ENCODE results near the gene SMCO2. TPM values are rescaled to one million over a fixed set of nuclear protein-coding genes. Genes with fewer than 3 reads are reported as not detected.

SMCO2 gene
- total RNA-seq, 6 experiments from 2014 or later, result not detected

DNA sequence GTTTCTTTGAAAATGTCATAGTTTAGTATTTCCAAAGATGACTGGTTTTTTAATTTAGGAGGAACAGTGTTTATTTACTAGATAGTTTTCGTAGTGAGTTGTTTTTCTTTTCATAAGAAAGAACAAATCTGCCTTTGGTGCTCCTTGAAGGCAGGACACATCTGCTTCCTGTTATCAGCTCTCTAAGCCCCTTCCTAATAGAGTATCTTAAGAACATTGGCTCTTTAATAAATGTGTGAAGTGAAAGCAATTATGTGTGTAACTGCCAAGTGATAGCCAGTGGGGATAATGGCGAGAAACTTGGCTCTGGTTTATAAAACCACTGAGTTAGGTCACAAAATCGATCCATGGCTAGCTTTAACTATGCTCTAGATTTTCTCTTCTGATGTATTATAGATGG is 54.0 kb downstream of the SMCO2 start:
- H3K27me3 Mint-ChIP-seq (ENCODE audit: insufficient read depth), result no peaks in the 10 kb centered on the region
- peaks cover 16% of the 10 kb centered on the region for H3K4me1 Mint-ChIP-seq (ENCODE audit: low read depth)
- H3K4me3 Mint-ChIP-seq, result no peak overlapping the region

DNA sequence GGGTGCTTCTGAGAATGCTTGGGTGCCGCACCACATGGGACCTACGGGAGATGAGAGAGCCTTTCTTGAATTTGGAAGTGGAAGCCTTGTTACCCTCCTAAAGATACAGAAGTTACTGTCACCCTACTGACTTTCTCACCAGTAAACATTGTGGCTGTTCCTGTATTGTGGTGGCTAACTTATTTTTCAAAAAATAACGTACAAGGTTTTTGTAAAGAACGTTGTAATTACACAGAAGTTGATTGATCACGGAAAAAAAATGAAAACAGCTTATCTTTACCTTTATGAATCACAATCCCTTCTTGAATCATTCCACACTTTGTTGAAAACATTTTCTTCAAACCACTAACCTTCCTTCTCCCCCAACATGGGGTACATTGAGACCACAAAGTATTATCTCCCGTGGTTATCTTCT is 55.5 kb downstream of the SMCO2 start:
- no peak for DNase-seq
- Mint-ChIP-seq H3K4me3 (no peak overlapping the region), H3K9me3 (no peaks in the 10 kb centered on the region), H3K27ac (no peak overlapping the region), H3K36me3 (ENCODE audit: low read depth) (no peaks in the 10 kb centered on the region), H3K4me1 (ENCODE audit: low read depth) (peaks cover 19% of the 10 kb centered on the region), H3K27me3 (ENCODE audit: insufficient read depth) (no peaks in the 10 kb centered on the region)
- TF ChIP-seq, protein P1, sequence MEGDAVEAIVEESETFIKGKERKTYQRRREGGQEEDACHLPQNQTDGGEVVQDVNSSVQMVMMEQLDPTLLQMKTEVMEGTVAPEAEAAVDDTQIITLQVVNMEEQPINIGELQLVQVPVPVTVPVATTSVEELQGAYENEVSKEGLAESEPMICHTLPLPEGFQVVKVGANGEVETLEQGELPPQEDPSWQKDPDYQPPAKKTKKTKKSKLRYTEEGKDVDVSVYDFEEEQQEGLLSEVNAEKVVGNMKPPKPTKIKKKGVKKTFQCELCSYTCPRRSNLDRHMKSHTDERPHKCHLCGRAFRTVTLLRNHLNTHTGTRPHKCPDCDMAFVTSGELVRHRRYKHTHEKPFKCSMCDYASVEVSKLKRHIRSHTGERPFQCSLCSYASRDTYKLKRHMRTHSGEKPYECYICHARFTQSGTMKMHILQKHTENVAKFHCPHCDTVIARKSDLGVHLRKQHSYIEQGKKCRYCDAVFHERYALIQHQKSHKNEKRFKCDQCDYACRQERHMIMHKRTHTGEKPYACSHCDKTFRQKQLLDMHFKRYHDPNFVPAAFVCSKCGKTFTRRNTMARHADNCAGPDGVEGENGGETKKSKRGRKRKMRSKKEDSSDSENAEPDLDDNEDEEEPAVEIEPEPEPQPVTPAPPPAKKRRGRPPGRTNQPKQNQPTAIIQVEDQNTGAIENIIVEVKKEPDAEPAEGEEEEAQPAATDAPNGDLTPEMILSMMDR (IDR thresholded peaks at IDR 0.05), result no peak

More for the DNA sequence above, 54.0 kb downstream of the SMCO2 start:
- Mint-ChIP-seq H3K27ac (no peak overlapping the region), H3K9me3 (no peaks in the 10 kb centered on the region), H3K36me3 (ENCODE audit: low read depth) (no peaks in the 10 kb centered on the region)
- TF ChIP-seq, protein P1 (IDR thresholded peaks at IDR 0.05), result no peak
- no peak for DNase-seq

DNA sequence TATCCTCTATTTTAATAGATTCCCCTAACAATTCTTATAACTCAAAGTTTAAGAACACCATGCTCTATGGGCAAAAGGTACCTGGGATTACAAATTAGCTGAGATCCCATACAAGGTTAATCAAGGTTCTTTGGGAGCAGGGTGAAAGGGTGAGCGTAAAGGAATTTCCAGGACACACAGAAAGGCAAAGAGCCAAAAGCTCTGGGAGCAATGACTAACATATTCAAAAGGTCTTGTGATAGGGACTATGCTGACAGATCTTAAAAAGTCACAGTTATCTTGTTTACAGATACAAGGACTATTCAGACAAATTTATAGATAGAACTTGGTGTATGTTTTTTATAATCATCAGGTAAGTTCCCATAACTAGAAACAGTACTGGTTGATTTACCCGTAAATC is 58.0 kb downstream of the SMCO2 start:
- H3K4me3 Mint-ChIP-seq, result peak overlapping the region; percentile 41; the same call in 1 of the 2 replicates
- peaks cover 19% of the 10 kb centered on the region for H3K4me1 Mint-ChIP-seq (ENCODE audit: low read depth)
- H3K9me3 Mint-ChIP-seq, result no peaks in the 10 kb centered on the region
- H3K27me3 Mint-ChIP-seq (ENCODE audit: insufficient read depth), result peaks cover 4% of the 10 kb centered on the region; the same call in 1 of the 2 replicates
- no peaks in the 10 kb centered on the region for H3K36me3 Mint-ChIP-seq (ENCODE audit: low read depth)
- TF ChIP-seq, protein P1 (IDR thresholded peaks at IDR 0.05), result no peak
- no peak for DNase-seq
- no peak overlapping the region; the same call in 1 of the 2 replicates for H3K27ac Mint-ChIP-seq

DNA sequence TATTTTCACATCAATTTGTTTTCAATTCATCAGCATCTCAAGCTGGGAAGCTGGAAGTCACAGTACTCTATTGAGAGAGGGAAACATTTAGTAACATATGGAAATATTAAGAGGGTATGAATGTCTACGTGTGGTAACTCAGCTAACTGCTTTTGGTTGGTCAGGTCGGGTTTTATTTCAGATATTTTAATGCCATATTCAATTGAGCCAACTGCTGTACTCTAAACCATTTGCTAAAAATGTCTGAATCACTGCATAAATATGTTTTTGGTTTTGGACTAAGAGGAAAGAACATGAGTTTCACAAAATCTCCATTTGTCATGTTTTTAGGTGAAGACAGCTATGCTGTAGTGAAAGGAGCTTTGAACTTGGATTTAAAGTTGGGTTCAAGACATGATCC is 58.6 kb downstream of the SMCO2 start:
- peak; percentile 49 for DNase-seq
- peaks cover 19% of the 10 kb centered on the region for H3K4me1 Mint-ChIP-seq (ENCODE audit: low read depth)
- no peaks in the 10 kb centered on the region for H3K36me3 Mint-ChIP-seq (ENCODE audit: low read depth)
- peaks cover 4% of the 10 kb centered on the region; the same call in 1 of the 2 replicates for H3K27me3 Mint-ChIP-seq (ENCODE audit: insufficient read depth)
- H3K9me3 Mint-ChIP-seq, result no peaks in the 10 kb centered on the region
- peak overlapping the region; percentile 48 for H3K27ac Mint-ChIP-seq
- H3K4me3 Mint-ChIP-seq, result peak overlapping the region; percentile 41; the same call in 1 of the 2 replicates
- TF ChIP-seq, protein P1 (IDR thresholded peaks at IDR 0.05), result no peak

DNA sequence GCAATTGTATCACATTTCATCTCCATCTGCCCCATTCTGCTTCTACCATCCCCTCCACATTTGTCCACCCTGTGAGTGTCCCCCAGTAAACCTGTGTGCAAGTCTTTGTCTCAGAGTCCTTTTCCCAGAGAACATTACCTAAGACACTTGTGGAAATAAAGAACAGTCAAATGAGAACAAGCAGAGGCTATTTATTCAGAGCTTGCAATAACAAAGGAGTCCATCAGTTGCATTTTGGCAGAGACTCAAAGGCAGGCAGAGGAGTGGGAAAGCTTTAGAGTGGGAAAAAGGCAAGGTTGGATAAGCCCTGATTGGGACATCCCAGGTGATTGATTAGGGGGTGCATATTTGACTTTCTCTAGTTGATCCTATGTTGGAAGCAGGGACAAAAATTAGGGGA is 59.2 kb downstream of the SMCO2 start:
- Mint-ChIP-seq H3K9me3 (no peaks in the 10 kb centered on the region), H3K27me3 (ENCODE audit: insufficient read depth) (peaks cover 4% of the 10 kb centered on the region; the same call in 1 of the 2 replicates), H3K36me3 (ENCODE audit: low read depth) (no peaks in the 10 kb centered on the region), H3K4me1 (ENCODE audit: low read depth) (peaks cover 19% of the 10 kb centered on the region), H3K27ac (no peak overlapping the region; the same call in 1 of the 2 replicates), H3K4me3 (no peak overlapping the region)
- no peak for DNase-seq
- TF ChIP-seq, protein P1 (IDR thresholded peaks at IDR 0.05), result no peak

All from HFFc6 (cell line).